ENCODE results near the gene CRYBB3.

Gene CRYBB3

GRCh38 chr22:25205847-25206246 is 6.2 kb downstream of the CRYBB3 start:
- Histone ChIP-seq H3K4me3 (ENCODE audit: insufficient read depth, low read depth, low read length) (no peak overlapping the region), H3K9me3 (ENCODE audit: control insufficient read depth, low read length) (no peaks in the 10 kb centered on the region), H3K27ac (ENCODE audit: insufficient read depth, low read depth, low read length, poor library complexity, severe bottlenecking) (no peak overlapping the region), H3K4me1 (ENCODE audit: control insufficient read depth, insufficient read depth, low read length) (no peaks in the 10 kb centered on the region), H3K36me3 (ENCODE audit: control insufficient read depth, insufficient read depth, low read length) (no peaks in the 10 kb centered on the region), H3K27me3 (ENCODE audit: control insufficient read depth, insufficient read depth, low read length, poor library complexity, severe bottlenecking) (no peaks in the 10 kb centered on the region)
- 94% methylated on average over 1 of the region's 1 CpG; no CpG with 5 or more reads in 1 of the 2 experiments for WGBS, 2 experiments

DNA sequence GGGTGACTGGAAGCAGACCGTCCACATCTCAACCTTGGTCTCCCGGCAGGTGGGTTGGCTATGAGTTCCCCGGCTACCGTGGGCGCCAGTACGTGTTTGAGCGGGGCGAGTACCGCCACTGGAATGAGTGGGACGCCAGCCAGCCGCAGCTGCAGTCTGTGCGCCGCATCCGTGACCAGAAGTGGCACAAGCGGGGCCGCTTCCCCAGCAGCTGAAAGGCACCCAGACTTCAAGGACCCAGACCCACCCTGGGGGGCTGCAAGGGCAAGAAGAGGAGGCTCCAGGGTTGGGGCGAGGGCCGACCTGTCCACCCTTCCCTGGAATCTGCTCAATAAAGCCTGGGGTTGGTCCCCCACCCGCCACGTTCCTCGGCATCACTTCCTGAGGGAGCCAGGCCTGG is 7.3 kb downstream of the CRYBB3 start:
- no peaks in the 10 kb centered on the region for H3K27me3 ChIP-seq (ENCODE audit: control insufficient read depth, insufficient read depth, low read length, poor library complexity, severe bottlenecking)
- H3K4me3 ChIP-seq (ENCODE audit: insufficient read depth, low read depth, low read length), result no peak overlapping the region
- WGBS, 2 experiments, result 94 to 95% methylated on average over 21 of the region's 21 CpGs
- no peaks in the 10 kb centered on the region for H3K9me3 ChIP-seq (ENCODE audit: control insufficient read depth, low read length)
- H3K36me3 ChIP-seq (ENCODE audit: control insufficient read depth, insufficient read depth, low read length), result no peaks in the 10 kb centered on the region
- no peaks in the 10 kb centered on the region for H3K4me1 ChIP-seq (ENCODE audit: control insufficient read depth, insufficient read depth, low read length)
- H3K27ac ChIP-seq (ENCODE audit: insufficient read depth, low read depth, low read length, poor library complexity, severe bottlenecking), result no peak overlapping the region

DNA sequence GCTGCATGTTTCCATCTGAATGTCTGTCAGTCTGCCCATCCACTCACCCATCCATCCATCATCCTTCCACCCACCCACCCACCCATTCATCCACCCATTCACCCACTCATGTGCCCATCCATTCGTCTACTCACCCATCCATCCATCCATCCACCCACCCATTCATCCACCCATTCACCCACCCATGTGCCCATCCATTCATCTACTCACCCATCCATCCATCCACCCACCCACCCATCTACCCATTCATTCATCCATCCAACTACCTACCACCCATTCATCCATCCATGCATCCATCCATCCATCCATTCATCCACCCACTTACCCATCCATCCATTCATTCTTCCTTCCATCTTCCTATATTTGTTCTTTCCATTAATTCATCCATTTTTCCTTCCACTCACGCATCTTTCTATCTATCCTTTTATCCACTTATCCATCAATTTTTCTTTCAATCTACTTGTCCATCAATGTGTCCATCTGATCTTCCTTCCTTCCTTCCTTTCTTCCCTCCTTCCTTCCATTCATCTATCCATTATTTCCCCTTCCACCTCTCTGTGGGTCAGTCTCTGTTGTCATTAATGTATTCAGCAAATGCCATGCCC is 8.0 kb downstream of the CRYBB3 start:
- 76 to 91% methylated on average over 1 of the region's 2 CpGs for WGBS, 2 experiments
- Histone ChIP-seq H3K9me3 (ENCODE audit: control insufficient read depth, low read length) (no peaks in the 10 kb centered on the region), H3K4me3 (ENCODE audit: insufficient read depth, low read depth, low read length) (no peak overlapping the region), H3K27me3 (ENCODE audit: control insufficient read depth, insufficient read depth, low read length, poor library complexity, severe bottlenecking) (no peaks in the 10 kb centered on the region), H3K36me3 (ENCODE audit: control insufficient read depth, insufficient read depth, low read length) (no peaks in the 10 kb centered on the region), H3K27ac (ENCODE audit: insufficient read depth, low read depth, low read length, poor library complexity, severe bottlenecking) (no peak overlapping the region), H3K4me1 (ENCODE audit: control insufficient read depth, insufficient read depth, low read length) (no peaks in the 10 kb centered on the region)

GRCh38 chr22:25208328-25208727 is 8.7 kb downstream of the CRYBB3 start:
- H3K9me3 ChIP-seq (ENCODE audit: control insufficient read depth, low read length), result no peaks in the 10 kb centered on the region
- no peaks in the 10 kb centered on the region for H3K36me3 ChIP-seq (ENCODE audit: control insufficient read depth, insufficient read depth, low read length)
- WGBS, 2 experiments, result 91 to 93% methylated on average over 2 of the region's 2 CpGs
- H3K27me3 ChIP-seq (ENCODE audit: control insufficient read depth, insufficient read depth, low read length, poor library complexity, severe bottlenecking), result no peaks in the 10 kb centered on the region
- no peak overlapping the region for H3K4me3 ChIP-seq (ENCODE audit: insufficient read depth, low read depth, low read length)
- no peak overlapping the region for H3K27ac ChIP-seq (ENCODE audit: insufficient read depth, low read depth, low read length, poor library complexity, severe bottlenecking)
- H3K4me1 ChIP-seq (ENCODE audit: control insufficient read depth, insufficient read depth, low read length), result no peaks in the 10 kb centered on the region

- H3K36me3 ChIP-seq (ENCODE audit: control insufficient read depth, insufficient read depth, low read length), result no peaks in the 10 kb centered on the region
- no peak overlapping the region for H3K27ac ChIP-seq (ENCODE audit: insufficient read depth, low read depth, low read length, poor library complexity, severe bottlenecking)
- H3K4me1 ChIP-seq (ENCODE audit: control insufficient read depth, insufficient read depth, low read length), result no peaks in the 10 kb centered on the region
- H3K9me3 ChIP-seq (ENCODE audit: control insufficient read depth, low read length), result no peaks in the 10 kb centered on the region
- H3K4me3 ChIP-seq (ENCODE audit: insufficient read depth, low read depth, low read length), result no peak overlapping the region
- H3K27me3 ChIP-seq (ENCODE audit: control insufficient read depth, insufficient read depth, low read length, poor library complexity, severe bottlenecking), result no peaks in the 10 kb centered on the region
- 84 to 87% methylated on average over 17 of the region's 17 CpGs for WGBS, 2 experiments
Observed at GRCh38 chr22:25208743-25209505, 9.3 kb downstream of the CRYBB3 start.

DNA sequence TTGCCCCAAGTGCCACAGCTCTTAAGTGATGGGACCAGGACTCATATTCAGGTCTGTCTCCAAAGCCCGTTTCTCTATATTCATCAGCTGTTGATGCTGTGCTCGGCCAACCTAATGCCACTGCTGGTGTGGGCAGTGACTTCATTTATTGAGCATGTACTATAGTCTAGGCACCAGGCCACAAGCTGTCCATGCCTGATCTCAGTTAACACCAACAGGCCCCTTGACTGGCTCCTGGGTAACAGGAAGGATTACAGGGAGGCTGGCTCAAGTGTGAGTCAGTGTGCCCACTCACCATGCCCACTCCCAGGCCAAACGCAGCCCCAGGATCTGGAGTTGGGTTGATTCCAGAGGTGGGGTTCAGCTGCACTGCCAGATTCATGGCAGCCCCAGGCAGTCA is 11.1 kb downstream of the CRYBB3 start:
- H3K27me3 ChIP-seq (ENCODE audit: control insufficient read depth, insufficient read depth, low read length, poor library complexity, severe bottlenecking), result no peaks in the 10 kb centered on the region
- no peaks in the 10 kb centered on the region for H3K4me1 ChIP-seq (ENCODE audit: control insufficient read depth, insufficient read depth, low read length)
- H3K36me3 ChIP-seq (ENCODE audit: control insufficient read depth, insufficient read depth, low read length), result no peaks in the 10 kb centered on the region
- H3K9me3 ChIP-seq (ENCODE audit: control insufficient read depth, low read length), result no peaks in the 10 kb centered on the region
- H3K4me3 ChIP-seq (ENCODE audit: insufficient read depth, low read depth, low read length), result no peak overlapping the region
- no peak overlapping the region for H3K27ac ChIP-seq (ENCODE audit: insufficient read depth, low read depth, low read length, poor library complexity, severe bottlenecking)
- 88 to 94% methylated on average over 3 of the region's 3 CpGs for WGBS, 2 experiments

- H3K9me3 ChIP-seq (ENCODE audit: control insufficient read depth, low read length), result no peaks in the 10 kb centered on the region
- WGBS, 2 experiments, result 84 to 86% methylated on average over 3 of the region's 3 CpGs
- H3K36me3 ChIP-seq (ENCODE audit: control insufficient read depth, insufficient read depth, low read length), result no peaks in the 10 kb centered on the region
- H3K27ac ChIP-seq (ENCODE audit: insufficient read depth, low read depth, low read length, poor library complexity, severe bottlenecking), result no peak overlapping the region
- H3K4me1 ChIP-seq (ENCODE audit: control insufficient read depth, insufficient read depth, low read length), result no peaks in the 10 kb centered on the region
- H3K4me3 ChIP-seq (ENCODE audit: insufficient read depth, low read depth, low read length), result no peak overlapping the region
- no peaks in the 10 kb centered on the region for H3K27me3 ChIP-seq (ENCODE audit: control insufficient read depth, insufficient read depth, low read length, poor library complexity, severe bottlenecking)
Observed at GRCh38 chr22:25212337-25212736, 12.7 kb downstream of the CRYBB3 start.

GRCh38 chr22:25213221-25213620 is 13.6 kb downstream of the CRYBB3 start:
- Histone ChIP-seq H3K27me3 (ENCODE audit: control insufficient read depth, insufficient read depth, low read length, poor library complexity, severe bottlenecking) (no peaks in the 10 kb centered on the region), H3K9me3 (ENCODE audit: control insufficient read depth, low read length) (no peaks in the 10 kb centered on the region), H3K4me1 (ENCODE audit: control insufficient read depth, insufficient read depth, low read length) (no peaks in the 10 kb centered on the region), H3K36me3 (ENCODE audit: control insufficient read depth, insufficient read depth, low read length) (no peaks in the 10 kb centered on the region), H3K27ac (ENCODE audit: insufficient read depth, low read depth, low read length, poor library complexity, severe bottlenecking) (no peak overlapping the region), H3K4me3 (ENCODE audit: insufficient read depth, low read depth, low read length) (no peak overlapping the region)
- WGBS, 2 experiments, result 87 to 95% methylated on average over 3 of the region's 3 CpGs

DNA sequence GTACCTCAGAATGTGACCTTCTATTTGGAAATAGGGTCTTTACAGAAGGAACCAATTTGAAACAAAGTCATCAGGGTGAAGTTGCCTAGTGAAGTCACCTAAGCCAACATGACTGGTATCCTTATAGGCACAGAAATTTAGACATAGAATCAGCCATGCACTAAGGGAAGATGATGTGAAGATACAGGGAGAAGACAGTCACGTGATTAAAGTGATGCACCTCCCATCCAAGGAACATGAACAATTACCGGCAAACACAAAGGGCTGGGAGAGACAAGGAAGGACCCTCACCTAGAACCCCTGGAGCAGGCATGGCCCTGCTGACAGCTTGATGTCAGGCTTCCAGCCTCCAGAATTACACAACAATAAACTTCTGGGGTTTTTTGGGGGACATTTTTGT is 16.6 kb downstream of the CRYBB3 start:
- H3K4me3 ChIP-seq (ENCODE audit: insufficient read depth, low read depth, low read length), result no peak overlapping the region

GRCh38 chr22:25219211-25219689 is 19.6 kb downstream of the CRYBB3 start, which contains the start of gene CRYBB2:
Gene CRYBB2, plus strand, starts transcription at chr22:25219639. Its CDS starts 1,791 bp downstream, at chr22:25221430.
- Histone ChIP-seq H3K27me3 (ENCODE audit: control insufficient read depth, insufficient read depth, low read length, poor library complexity, severe bottlenecking) (no peaks in the 10 kb centered on the region), H3K4me3 (ENCODE audit: insufficient read depth, low read depth, low read length) (no peak within 1 kb of the TSS), H3K27ac (ENCODE audit: insufficient read depth, low read depth, low read length, poor library complexity, severe bottlenecking) (no peak within 1 kb of the TSS)

More for the DNA sequence above, 16.6 kb downstream of the CRYBB3 start:
- Histone ChIP-seq H3K27me3 (ENCODE audit: control insufficient read depth, insufficient read depth, low read length, poor library complexity, severe bottlenecking) (no peaks in the 10 kb centered on the region), H3K36me3 (ENCODE audit: control insufficient read depth, insufficient read depth, low read length) (no peaks in the 10 kb centered on the region), H3K4me1 (ENCODE audit: control insufficient read depth, insufficient read depth, low read length) (no peaks in the 10 kb centered on the region), H3K27ac (ENCODE audit: insufficient read depth, low read depth, low read length, poor library complexity, severe bottlenecking) (no peak overlapping the region), H3K9me3 (ENCODE audit: control insufficient read depth, low read length) (no peaks in the 10 kb centered on the region)
- 83 to 86% methylated on average over 2 of the region's 2 CpGs for WGBS, 2 experiments

More at GRCh38 chr22:25219211-25219689, 19.6 kb downstream of the CRYBB3 start, which contains the start of gene CRYBB2:
- 90 to 93% methylated on average over 19 of the region's 19 CpGs for WGBS, 2 experiments
- Histone ChIP-seq H3K9me3 (ENCODE audit: control insufficient read depth, low read length) (no peaks in the 10 kb centered on the region), H3K4me1 (ENCODE audit: control insufficient read depth, insufficient read depth, low read length) (peaks cover 4% of the 10 kb centered on the region), H3K36me3 (ENCODE audit: control insufficient read depth, insufficient read depth, low read length) (no peaks in the 10 kb centered on the region)
